Activated T-cell treated with anti-CD3 and anti-CD28 coated beads for 48 hours (primary cell): ENCODE data around the gene MED27.

Experiments used
- DNase-seq: peaks from one replicate; pipeline ENCODE4 v3.0.0-alpha.2; 2020; ENCODE audit warnings: low read depth

MED27 gene

GRCh38 chr9:132041798-132042197 is 37.9 kb downstream of the MED27 start:
- no peak for DNase-seq

- no peak for DNase-seq
These were observed 38.9 kb downstream of the MED27 start for GRCh38 chr9:132040808-132041207.

GRCh38 chr9:132040246-132040645 is 39.4 kb downstream of the MED27 start:
- no peak for DNase-seq

GRCh38 chr9:132039284-132039683 is 40.4 kb downstream of the MED27 start:
- no peak for DNase-seq

- DNase-seq = no peak
These were observed 42.2 kb downstream of the MED27 start for GRCh38 chr9:132037458-132037857.

GRCh38 chr9:132036521-132036920 is 43.1 kb downstream of the MED27 start:
- DNase-seq = no peak

GRCh38 chr9:132035679-132036078 is 44.0 kb downstream of the MED27 start:
- no peak for DNase-seq

- no peak for DNase-seq
These were observed 47.3 kb downstream of the MED27 start for GRCh38 chr9:132032238-132032950.

- no peak for DNase-seq
These were observed 48.0 kb downstream of the MED27 start for GRCh38 chr9:132031467-132032237.

GRCh38 chr9:132030626-132031325 is 48.9 kb downstream of the MED27 start:
- no peak for DNase-seq

- DNase-seq = no peak
These were observed 51.7 kb downstream of the MED27 start for GRCh38 chr9:132027752-132028663.

- DNase-seq = no peak
These were observed 52.6 kb downstream of the MED27 start for GRCh38 chr9:132026932-132027585.

- no peak for DNase-seq
These were observed 53.9 kb downstream of the MED27 start for GRCh38 chr9:132025766-132026165.

GRCh38 chr9:132024589-132024988 is 55.1 kb downstream of the MED27 start:
- DNase-seq = no peak

GRCh38 chr9:132023419-132024180 is 56.1 kb downstream of the MED27 start:
- no peak for DNase-seq

GRCh38 chr9:132020820-132021510 is 58.7 kb downstream of the MED27 start:
- no peak for DNase-seq

GRCh38 chr9:132020272-132020671 is 59.4 kb downstream of the MED27 start:
- DNase-seq = no peak

GRCh38 chr9:132019702-132020101 is 60.0 kb downstream of the MED27 start:
- no peak for DNase-seq

- no peak for DNase-seq
These were observed 60.7 kb downstream of the MED27 start for GRCh38 chr9:132018957-132019405.

GRCh38 chr9:132016456-132016855 is 63.2 kb downstream of the MED27 start:
- no peak for DNase-seq
